HEK293T (cell line): ENCODE data around the gene SOD2.

Source experiments
- ARNT ChIP-seq: fragments of 450-650 bp; IDR thresholded peaks from 2 replicates; pipeline ENCODE4 v1.6.1; 2017; ENCODE audit warnings: mild to moderate bottlenecking
- FOXA1 ChIP-seq: fragments of 450-650 bp; IDR thresholded peaks from 2 replicates; pipeline ENCODE4 v1.6.1; 2016; ENCODE audit warnings: mild to moderate bottlenecking
- NFRKB ChIP-seq: fragments of 450-650 bp; IDR thresholded peaks from 2 replicates; pipeline ENCODE4 v1.6.1; 2016; ENCODE audit warnings: mild to moderate bottlenecking, moderate library complexity
- PKNOX1 ChIP-seq: fragments of 450-650 bp; IDR thresholded peaks from 2 replicates; pipeline ENCODE4 v1.6.1; 2016
- ZNF384 ChIP-seq: fragments of 450-650 bp; IDR thresholded peaks from 2 replicates; pipeline ENCODE4 v1.6.1; 2016

- TF ChIP-seq ARNT (no peak), ZNF384 (no peak), PKNOX1 (no peak), NFRKB (no peak), FOXA1 (no peak)
These were observed 46.9 kb downstream of the SOD2 start for GRCh38 chr6:159646116-159646515.
